CD14-positive monocyte (primary cell): ENCODE measurements around the gene HSPG2. TPM values are rescaled to one million over a fixed set of nuclear protein-coding genes. Genes with fewer than 3 reads are reported as not detected.
A peak's percentile ranks its signal among the peaks of the same experiment; 100 is the strongest.

Experiments
- DNase-seq, 3 donors: peaks; one replicate each; pipeline ENCODE4 v3.0.0-alpha.2; 2011 to 2022
- H2AFZ ChIP-seq: 2 replicates; pipeline ENCODE4 v1.6.0; 2012; ENCODE audit warnings: mild to moderate bottlenecking, low read depth, low read length, inconsistent platforms; ENCODE audit not compliant: insufficient read depth, poor library complexity, severe bottlenecking
- H3K27ac ChIP-seq, 2 donors: 1 replicate in 1 of 2; 2 replicates in 1 of 2; pipeline ENCODE4 v1.5.1; 2012 to 2013; ENCODE audit warnings: low read length in 2 of 2, control low read depth in 1 of 2, inconsistent platforms in 1 of 2, low read depth in 1 of 2, mild to moderate bottlenecking in 1 of 2
- H3K27me3 ChIP-seq, 2 donors: one replicate each; pipeline versions ENCODE4 v1.6.0 to v1.6.1; 2011 to 2013; ENCODE audit warnings: low read length in 2 of 2; ENCODE audit not compliant: control insufficient read depth in 2 of 2, insufficient read depth in 2 of 2
- H3K36me3 ChIP-seq, 2 donors: replicated peaks in 1 of 2; 1 replicate in 1 of 2; 2 replicates in 1 of 2; pipeline versions ENCODE4 v1.5.1 to v1.6.1; 2012 to 2013; ENCODE audit warnings: low read length in 2 of 2, control low read depth in 1 of 2, inconsistent platforms in 1 of 2, mild to moderate bottlenecking in 1 of 2; ENCODE audit not compliant: insufficient read depth in 2 of 2, control insufficient read depth in 1 of 2
- H3K4me1 ChIP-seq, 2 donors: 1 replicate in 1 of 2; 2 replicates in 1 of 2; pipeline versions ENCODE4 v1.5.1 to v1.6.1; 2012 to 2013; ENCODE audit warnings: low read length in 2 of 2, control low read depth in 1 of 2, inconsistent platforms in 1 of 2, mild to moderate bottlenecking in 1 of 2, moderate library complexity in 1 of 2; ENCODE audit not compliant: insufficient read depth in 2 of 2, control insufficient read depth in 1 of 2
- H3K4me2 ChIP-seq: replicated peaks from 2 replicates; pipeline ENCODE3; 2012; ENCODE audit warnings: low read length, moderate library complexity, mild to moderate bottlenecking; ENCODE audit not compliant: poor library complexity, severe bottlenecking; ENCODE audit errors: extremely low read depth
- H3K4me3 ChIP-seq, 3 experiments: fragments of 200-600 bp in 1 of 3; sonication (generic) in 1 of 3; replicated peaks in 1 of 3; 1 replicate in 2 of 3; 2 replicates in 1 of 3; pipeline ENCODE4 v1.5.1; 2011 to 2013; ENCODE audit warnings: low read length in 3 of 3, mild to moderate bottlenecking in 3 of 3, control low read depth in 2 of 3, low read depth in 2 of 3, inconsistent platforms in 1 of 3, moderate library complexity in 1 of 3
- H3K79me2 ChIP-seq: 2 replicates; pipeline ENCODE4 v1.6.0; 2012; ENCODE audit warnings: mild to moderate bottlenecking, control low read depth, inconsistent platforms, low read length, moderate library complexity; ENCODE audit not compliant: insufficient read depth
- H3K9ac ChIP-seq: 2 replicates; pipeline ENCODE4 v1.6.0; 2017; ENCODE audit warnings: low read length, mild to moderate bottlenecking; ENCODE audit not compliant: insufficient read depth, poor library complexity, severe bottlenecking
- H3K9me3 ChIP-seq, 2 donors: replicated peaks in 1 of 2; 1 replicate in 1 of 2; 2 replicates in 1 of 2; pipeline versions ENCODE4 v1.5.1 to v1.6.1; 2012 to 2013; ENCODE audit warnings: low read length in 2 of 2, control low read depth in 1 of 2; ENCODE audit not compliant: control insufficient read depth in 1 of 2, insufficient read depth in 1 of 2
- H4K20me1 ChIP-seq: 2 replicates; pipeline ENCODE4 v1.6.0; 2012; ENCODE audit warnings: mild to moderate bottlenecking, low read length, control low read depth, moderate library complexity; ENCODE audit not compliant: insufficient read depth
- H3K27ac Mint-ChIP-seq, 7 donors: one replicate each; pipeline ENCODE4 v1.8.0; 2020; ENCODE audit warnings: mild to moderate bottlenecking in 7 of 7, mixed read lengths in 7 of 7, moderate library complexity in 6 of 7, inconsistent platforms in 2 of 7
- H3K27me3 Mint-ChIP-seq, 3 donors: one replicate each; pipeline ENCODE4 v1.8.0; 2021 to 2022; ENCODE audit warnings: low read depth in 3 of 3, mild to moderate bottlenecking in 3 of 3, mixed read lengths in 3 of 3, moderate library complexity in 3 of 3, inconsistent platforms in 1 of 3
- H3K36me3 Mint-ChIP-seq, 2 donors: one replicate each; pipeline ENCODE4 v1.8.0; 2020; ENCODE audit warnings: mixed read lengths in 2 of 2, inconsistent platforms in 1 of 2, mild to moderate bottlenecking in 1 of 2
- H3K4me1 Mint-ChIP-seq: one replicate; pipeline ENCODE4 v1.8.0; 2020; ENCODE audit warnings: mild to moderate bottlenecking, mixed read lengths
- H3K4me3 Mint-ChIP-seq, 2 donors: one replicate each; pipeline ENCODE4 v1.8.0; 2020; ENCODE audit warnings: mild to moderate bottlenecking in 2 of 2, mixed read lengths in 2 of 2, moderate library complexity in 1 of 2
- H3K9me3 Mint-ChIP-seq, 7 donors: one replicate each; pipeline ENCODE4 v1.8.0; 2020 to 2022; ENCODE audit warnings: mixed read lengths in 7 of 7, mild to moderate bottlenecking in 6 of 7, moderate library complexity in 6 of 7, inconsistent platforms in 2 of 7
- WGBS: methylation state at CpG from one replicate; pipeline ENCODE4 v1.1.5; 2013; ENCODE audit warnings: missing lambda C conversion rate; ENCODE audit not compliant: insufficient coverage; 5-methylcytosine and 5-hydroxymethylcytosine counted together
- intact Hi-C, 2 donors: fragments of 100-400 bp; cut with micrococcal nuclease; formaldehyde crosslinking; loops; one replicate each; pipeline versions ENCODE4 v1.15.0 to v1.15.1; 2023
- polyA plus RNA-seq, 3 donors: library from polyadenylated mRNA; depleted of rRNA in 1 of 3; unstranded in 2 of 3; stranded (reverse) in 1 of 3; fragments of 300-500 nt in 2 of 3; fragments of >200 nt in 1 of 3; fragmentation: Illumina TruSeq in 2 of 3; gene quantifications; 1 replicate in 2 of 3; 2 replicates in 1 of 3; pipeline ENCODE4 v1.2.3, GENCODE V29; 2012 to 2021
- TF ChIP-seq, protein P1 (sequence below): fragments of 200-600 bp; IDR thresholded peaks from one replicate; pipeline ENCODE4 v1.8.0; 2022; ENCODE audit warnings: antibody characterized with exemption, mild to moderate bottlenecking

Gene HSPG2
- polyA plus RNA-seq, 3 donors: 0.44 TPM; not detected in 2

DNA sequence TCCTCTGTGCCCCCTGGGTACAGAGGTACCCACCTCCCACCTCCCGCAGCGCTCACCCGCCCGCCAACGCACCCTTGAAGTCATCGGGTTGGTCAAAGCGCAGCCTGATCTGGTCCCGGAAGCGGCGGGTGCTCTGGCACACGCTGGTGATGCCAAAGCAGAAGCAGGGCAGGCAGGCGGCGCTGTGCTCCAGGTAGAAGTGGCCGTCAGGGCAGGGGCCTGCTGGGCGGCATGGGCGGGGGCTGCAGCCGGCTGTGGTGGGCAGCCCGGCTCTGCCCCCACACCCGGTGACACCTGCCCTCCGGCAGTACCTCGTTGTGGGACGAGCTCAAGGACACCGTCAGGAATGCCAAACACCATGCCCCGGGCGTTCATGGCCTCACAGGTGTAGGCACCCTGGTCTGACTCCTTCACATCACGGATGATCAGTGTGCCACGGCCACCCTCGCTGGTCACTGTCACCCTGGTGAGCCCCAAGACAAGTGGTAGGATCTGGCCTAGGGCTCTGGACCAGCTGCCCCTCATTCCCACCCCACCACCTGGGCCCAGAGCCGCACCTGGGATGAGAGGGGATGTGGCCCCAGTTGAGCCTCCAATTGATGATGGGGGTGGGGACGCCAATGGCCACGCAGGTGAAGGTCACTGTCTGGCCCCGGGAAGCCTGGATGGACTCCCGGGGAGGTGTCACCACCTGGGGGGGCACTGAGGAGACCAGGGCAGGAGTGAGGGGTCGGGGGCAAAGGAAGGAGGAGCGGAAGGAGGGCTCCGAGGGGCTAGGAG is 52.5 kb downstream of the HSPG2 start:
- H3K36me3 ChIP-seq: no peaks in the 10 kb centered on the region

DNA sequence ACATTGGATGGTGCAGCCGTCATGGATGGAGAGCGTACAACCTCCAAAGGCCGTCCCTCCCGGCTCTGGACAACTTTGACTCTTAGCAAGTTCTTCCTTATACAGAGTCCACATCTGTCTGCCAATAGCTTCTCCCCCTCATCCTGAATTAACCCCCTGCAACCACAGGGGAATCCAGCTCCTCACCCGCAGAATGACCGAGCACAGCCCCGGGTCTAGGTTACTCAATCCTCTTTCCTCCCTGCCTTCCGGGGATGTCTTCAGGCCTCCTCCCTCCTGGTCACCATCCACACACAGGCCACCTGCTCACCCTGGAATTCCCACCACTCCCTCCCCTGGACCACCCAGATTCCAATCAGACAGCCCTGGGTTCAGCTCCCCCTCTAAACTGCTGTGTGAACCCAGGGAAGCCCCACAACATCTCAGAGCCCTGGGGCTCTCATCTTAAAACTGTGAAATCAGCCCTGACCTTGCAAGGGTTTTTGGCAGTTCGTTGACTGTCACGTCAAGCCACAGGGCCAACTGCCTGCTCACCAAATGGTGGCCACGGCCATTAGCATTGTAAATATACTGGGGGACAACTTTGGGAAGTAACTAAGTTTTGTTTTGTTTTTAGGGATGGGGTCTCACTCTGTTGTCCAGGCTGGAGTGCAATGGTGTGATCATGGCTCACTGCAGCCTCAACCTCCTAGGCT is 54.2 kb downstream of the HSPG2 start:
- WGBS: 23% methylated on average over 11 of the region's 11 CpGs
- no peaks in the 10 kb centered on the region for H3K36me3 ChIP-seq
- TF ChIP-seq, protein P1, sequence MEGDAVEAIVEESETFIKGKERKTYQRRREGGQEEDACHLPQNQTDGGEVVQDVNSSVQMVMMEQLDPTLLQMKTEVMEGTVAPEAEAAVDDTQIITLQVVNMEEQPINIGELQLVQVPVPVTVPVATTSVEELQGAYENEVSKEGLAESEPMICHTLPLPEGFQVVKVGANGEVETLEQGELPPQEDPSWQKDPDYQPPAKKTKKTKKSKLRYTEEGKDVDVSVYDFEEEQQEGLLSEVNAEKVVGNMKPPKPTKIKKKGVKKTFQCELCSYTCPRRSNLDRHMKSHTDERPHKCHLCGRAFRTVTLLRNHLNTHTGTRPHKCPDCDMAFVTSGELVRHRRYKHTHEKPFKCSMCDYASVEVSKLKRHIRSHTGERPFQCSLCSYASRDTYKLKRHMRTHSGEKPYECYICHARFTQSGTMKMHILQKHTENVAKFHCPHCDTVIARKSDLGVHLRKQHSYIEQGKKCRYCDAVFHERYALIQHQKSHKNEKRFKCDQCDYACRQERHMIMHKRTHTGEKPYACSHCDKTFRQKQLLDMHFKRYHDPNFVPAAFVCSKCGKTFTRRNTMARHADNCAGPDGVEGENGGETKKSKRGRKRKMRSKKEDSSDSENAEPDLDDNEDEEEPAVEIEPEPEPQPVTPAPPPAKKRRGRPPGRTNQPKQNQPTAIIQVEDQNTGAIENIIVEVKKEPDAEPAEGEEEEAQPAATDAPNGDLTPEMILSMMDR: no peak
- DNase-seq: no peak
- H3K4me1 Mint-ChIP-seq: peaks cover 11% of the 10 kb centered on the region
- H3K4me3 ChIP-seq: no peak overlapping the region
- no peak overlapping the region for H3K27ac ChIP-seq
- peak overlapping the region in 1 of 7 donors; percentile 21 for H3K27ac Mint-ChIP-seq
- H3K9ac ChIP-seq: no peak overlapping the region
- no peaks in the 10 kb centered on the region for H3K79me2 ChIP-seq
- intact Hi-C loops: no loop called here
- H3K9me3 Mint-ChIP-seq: no peaks in the 10 kb centered on the region
- no peaks in the 10 kb centered on the region for H3K27me3 Mint-ChIP-seq
- H2AFZ ChIP-seq: no peak overlapping the region
- no peaks in the 10 kb centered on the region for H4K20me1 ChIP-seq
- H3K4me2 ChIP-seq: no peak overlapping the region
- H3K4me3 Mint-ChIP-seq: no peak overlapping the region
- no peaks in the 10 kb centered on the region for H3K27me3 ChIP-seq
- peaks cover 3 to 6% of the 10 kb centered on the region in 2 donors for H3K4me1 ChIP-seq
- H3K9me3 ChIP-seq: no peaks in the 10 kb centered on the region
- H3K36me3 Mint-ChIP-seq: no peaks in the 10 kb centered on the region

More for the DNA sequence above, 52.5 kb downstream of the HSPG2 start:
- Mint-ChIP-seq H3K9me3 (no peaks in the 10 kb centered on the region), H3K36me3 (no peaks in the 10 kb centered on the region), H3K27me3 (no peaks in the 10 kb centered on the region), H3K4me3 (no peak overlapping the region), H3K27ac (no peak overlapping the region), H3K4me1 (peaks cover 11% of the 10 kb centered on the region)
- DNase-seq: no peak
- Histone ChIP-seq H3K4me1 (peaks cover 3 to 6% of the 10 kb centered on the region in 2 donors), H3K27me3 (no peaks in the 10 kb centered on the region), H2AFZ (no peak overlapping the region), H3K4me3 (no peak overlapping the region), H3K27ac (no peak overlapping the region), H3K79me2 (no peaks in the 10 kb centered on the region), H4K20me1 (no peaks in the 10 kb centered on the region), H3K9ac (no peak overlapping the region), H3K9me3 (no peaks in the 10 kb centered on the region), H3K4me2 (no peak overlapping the region)
- intact Hi-C loops: no loop called here
- TF ChIP-seq, protein P1: no peak
- WGBS: 91% methylated on average over 32 of the region's 36 CpGs
